Stimulated activated CD8-positive, alpha-beta memory T cell treated with anti-CD3 and anti-CD28 coated beads, Interleukin-15, amount 100 ng/mL, for 4 hours (primary cell): Measurements from ENCODE around the gene PSMC2.

ENCODE experiments used
- DNase-seq, 2 donors: peaks; one replicate each; pipeline ENCODE4 v3.0.0-alpha.2; 2020; ENCODE audit warnings: low read depth in 2 of 2

The PSMC2 gene

DNA sequence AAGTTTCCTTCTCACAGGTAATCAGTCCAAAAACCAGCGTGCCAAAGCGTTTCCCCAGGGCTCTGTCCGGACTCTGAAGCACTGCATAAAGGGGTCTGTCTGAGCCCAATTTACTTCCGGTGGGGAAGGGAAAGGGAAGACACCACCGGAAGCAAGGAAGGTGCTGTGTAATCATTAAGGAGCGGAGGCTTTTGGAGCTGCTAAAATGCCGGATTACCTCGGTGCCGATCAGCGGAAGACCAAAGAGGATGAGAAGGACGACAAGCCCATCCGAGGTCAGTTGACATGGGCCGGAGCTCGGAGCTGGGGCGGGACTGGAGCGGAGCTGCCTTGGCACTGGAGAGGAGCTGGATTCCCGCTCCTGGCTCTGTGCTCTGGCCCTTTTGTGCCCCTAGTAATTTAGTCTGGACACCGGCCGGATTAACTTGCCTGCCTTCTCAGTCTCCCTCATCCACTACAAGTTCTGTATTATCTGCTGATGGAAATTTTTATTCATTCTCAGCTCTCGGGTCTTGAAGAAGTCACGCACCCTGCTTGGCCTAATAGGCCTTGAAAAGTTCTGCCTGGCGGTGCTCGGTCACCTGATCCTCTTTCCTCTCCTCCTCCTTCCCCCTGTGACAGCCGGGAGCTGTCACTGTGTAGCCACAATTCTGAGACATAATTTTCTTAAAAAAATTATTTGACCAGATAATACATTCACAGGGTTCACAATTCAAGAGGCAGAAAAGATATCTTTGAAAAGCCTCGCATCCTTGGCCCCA is at the start of gene PSMC2:
Gene PSMC2, plus strand, starts transcription at position 137 of the 761 bp plus-strand sequence. Its CDS starts 69 bp downstream, at position 206.
- DNase-seq, result peak; percentile 57 to 69

DNA sequence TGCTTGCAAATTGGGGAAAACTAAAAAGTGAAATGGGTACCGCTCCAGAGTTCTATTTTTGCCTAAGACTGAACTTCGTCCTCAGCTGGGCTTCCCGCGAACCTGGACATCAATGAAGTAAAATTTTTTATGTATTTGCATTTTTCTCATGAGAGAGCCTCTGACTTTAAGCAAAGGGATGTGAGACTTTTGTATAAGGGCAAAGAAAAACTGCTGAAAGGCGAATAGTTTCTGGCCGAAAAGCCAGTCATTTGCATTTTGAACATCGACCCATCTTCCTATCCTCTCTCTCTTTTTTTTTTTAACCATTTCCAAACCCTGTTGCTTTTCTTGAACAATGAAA is 49.6 kb upstream of the PSMC2 start:
- no peak for DNase-seq

DNA sequence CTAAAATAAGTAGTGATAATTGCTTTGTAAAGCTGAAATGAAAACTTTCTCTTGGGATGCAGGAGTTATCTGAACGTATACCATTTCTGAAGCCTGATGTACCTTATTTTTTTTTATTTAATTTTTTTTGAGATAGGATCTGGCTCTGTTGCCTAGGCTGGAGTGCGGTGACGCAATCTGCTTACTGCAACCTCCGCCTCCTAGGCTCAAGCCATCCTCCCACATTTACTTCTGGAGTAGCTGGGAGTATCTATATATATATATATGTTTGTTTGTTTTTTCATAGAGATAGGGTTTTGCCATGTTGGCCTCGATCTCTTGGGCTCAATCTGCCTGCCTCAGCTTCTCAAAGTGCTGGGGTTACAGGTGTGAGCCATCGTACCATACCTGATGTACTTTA is 47.8 kb upstream of the PSMC2 start:
- DNase-seq, result no peak

DNA sequence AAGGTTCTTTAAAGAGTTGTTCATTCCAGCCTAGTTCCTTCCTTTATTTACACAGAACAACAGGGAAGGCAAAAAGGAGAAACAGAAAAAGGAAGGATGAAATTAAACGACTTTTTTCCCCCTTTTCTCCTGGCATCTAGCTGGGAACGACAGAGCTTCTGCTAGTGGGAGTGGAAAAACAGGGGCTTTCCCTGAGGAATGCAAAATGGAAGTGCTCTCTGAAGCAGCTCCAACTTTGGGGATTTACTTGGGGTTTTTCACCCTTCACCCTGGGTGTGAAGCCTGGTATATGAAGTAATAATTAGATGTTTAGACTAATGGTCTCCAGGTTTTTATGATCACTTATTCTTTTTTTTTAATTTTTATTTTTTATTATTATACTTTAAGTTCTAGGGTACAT is 46.0 kb upstream of the PSMC2 start:
- DNase-seq, result no peak

DNA sequence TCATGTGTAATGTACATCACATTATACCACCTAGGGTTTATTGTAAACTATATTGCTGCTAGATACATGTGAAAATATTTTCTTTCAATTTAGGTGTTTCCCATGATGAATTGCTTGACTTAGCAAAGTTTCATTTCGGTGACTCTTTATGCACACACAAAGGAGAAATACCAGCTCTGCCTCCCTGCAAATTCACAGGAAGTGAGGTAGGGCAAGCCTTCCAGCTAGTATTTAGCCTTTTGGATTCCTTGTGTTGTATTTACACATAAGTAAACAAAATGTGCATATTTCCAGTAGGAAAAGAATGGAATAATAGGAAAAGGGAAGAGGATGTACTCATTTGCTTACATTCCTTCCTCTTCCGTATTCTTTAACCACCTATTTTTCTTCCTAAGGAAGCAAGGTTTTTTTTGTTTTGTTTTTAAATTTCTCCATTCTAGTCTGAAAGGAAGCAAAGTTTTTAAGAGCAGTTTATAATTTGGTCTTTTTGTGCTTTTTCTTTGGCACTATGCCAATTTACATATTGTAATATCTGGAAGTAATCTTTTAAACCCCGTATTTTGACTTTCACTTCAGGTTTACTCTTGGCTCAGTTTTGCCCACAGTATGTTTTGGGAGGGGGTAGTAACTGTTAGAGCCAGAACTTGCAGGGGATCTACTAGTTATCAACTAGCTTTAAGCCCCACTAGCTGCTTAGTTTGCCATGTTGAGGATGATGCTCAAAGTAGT is 39.8 kb upstream of the PSMC2 start:
- no peak for DNase-seq

DNA sequence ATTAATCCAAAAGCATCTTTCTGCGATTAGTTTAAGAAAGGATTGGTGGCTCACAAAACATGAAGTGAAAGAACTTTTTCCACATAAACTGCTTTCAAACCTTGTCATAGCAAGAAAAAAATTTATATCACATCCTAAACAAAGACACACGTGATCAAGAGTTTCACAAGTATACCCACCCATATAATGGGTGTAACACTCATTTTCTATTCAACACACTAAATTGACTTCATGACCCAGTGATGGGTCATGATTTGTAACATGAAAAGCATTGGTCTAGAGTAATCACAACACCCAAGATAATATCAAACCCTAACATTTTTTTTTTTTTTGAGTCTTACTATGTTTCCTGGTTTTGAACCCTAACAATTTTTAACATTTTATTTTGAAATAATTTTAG is 32.6 kb upstream of the PSMC2 start:
- DNase-seq, result no peak

DNA sequence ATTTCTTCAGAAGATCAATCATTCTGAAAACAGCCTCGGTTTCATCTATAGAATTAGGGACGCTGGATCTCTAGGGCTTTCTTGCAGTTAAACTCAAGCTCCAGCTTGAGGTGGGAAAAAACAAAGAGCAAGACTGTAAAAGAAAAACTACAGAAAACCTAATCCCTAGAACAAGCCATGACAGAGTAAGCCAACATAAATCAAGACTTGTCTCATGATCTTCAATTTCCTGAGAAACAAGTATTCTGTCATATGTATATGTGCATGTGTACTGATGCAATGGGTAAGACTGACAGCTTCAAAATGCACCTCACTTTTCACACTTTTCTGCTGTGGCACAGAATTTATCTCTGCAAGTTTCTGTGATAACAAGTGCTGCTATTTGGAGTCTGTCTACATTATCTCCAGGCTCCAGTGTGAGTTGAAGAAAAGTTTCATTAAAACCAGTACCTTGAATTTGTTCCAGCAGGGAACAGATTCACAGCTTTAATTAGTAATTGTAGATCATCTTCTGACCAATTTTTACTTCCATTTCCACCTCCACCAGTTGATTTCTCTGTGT is 31.0 kb upstream of the PSMC2 start:
- no peak for DNase-seq

DNA sequence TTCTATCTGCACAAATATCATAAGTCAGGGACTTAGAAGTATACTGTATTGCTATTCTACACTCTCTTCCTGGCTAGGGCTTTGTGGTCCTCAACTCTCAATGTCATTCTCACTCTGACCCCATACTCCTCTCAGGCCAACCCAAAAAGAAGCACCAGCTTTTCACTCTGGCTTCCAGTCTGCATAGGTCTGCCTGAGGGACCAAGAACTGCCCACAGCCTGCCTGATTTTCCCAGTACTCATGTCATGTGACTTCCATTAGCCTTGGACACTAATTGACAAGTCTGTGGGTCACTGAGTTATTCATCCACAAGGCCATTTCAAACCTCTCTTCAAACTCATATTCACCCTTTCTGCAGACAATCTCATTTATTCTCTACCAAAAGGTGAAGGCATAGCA is 30.4 kb upstream of the PSMC2 start:
- no peak for DNase-seq

DNA sequence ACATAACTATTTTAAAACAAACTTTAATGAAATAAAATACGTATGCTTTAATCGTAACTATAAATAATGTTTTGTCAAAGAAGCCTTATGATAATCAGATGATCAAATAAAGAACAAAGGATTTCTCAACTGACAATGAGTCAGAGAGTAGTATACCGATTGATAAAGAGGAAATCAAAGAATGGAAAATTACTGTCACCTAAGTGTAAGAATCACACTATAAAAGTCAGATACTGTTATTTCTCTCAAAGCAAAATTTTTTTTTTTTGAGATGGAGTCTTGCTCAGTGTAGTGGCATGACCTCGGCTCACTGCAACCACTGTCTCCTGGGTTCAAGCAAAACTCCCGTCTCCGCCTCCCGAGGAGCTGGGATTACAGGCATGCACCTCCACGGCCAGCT is 21.7 kb upstream of the PSMC2 start:
- DNase-seq, result no peak

DNA sequence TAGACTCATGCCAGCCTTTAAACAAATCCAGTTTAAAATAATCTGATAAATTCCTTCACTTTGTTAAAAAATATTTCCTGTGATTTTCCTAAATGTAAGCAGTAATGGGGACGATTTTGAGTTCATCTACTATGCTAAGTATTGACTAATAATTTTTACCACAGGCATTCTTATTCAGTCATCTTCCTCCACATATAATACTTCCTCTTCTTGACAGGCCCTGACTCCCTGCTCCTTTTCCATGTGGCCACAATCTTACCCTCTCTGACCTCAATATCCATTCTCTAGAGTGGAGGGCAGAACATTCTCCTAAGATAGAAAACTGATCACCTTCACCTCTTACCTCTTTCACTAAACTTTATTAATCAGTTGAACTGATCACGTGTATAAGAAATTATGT is 10.7 kb upstream of the PSMC2 start:
- DNase-seq, result no peak

DNA sequence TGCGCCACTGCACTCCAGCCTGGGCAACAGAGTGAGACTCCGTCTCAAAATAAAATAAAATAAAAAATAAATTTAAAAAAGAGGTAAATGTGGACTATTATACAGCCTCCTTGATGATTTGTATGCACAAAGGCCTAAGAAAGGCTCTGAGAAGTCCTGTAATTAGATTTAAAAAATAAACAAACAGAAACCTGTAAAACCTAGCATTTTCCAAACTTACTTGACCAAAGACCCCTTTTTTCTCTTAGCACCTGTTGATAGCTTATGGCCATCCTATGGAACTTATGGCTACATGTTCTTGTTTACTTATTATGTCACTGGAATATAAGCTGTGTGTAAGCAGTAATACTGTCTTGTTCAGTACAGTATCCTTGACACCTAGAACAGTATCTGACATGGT is 8.6 kb upstream of the PSMC2 start:
- no peak for DNase-seq

DNA sequence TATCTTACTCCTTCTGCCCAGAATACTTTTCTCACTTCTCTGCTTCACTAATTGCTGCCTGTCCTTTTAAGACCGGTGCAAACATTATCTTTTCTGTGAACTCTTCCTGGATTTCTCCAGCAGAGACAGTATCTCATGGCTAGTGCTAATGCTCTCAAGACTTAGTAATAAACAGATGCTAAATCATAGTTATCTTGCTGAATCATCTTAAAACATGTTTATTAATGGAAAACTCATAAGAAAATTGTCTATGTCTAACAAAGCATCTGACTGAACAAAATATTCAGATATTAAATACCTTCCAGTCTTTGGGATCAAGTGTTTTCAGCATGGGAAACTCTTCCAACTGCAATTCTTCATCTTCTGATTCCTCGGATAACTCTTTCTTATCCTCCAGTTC is 6.0 kb upstream of the PSMC2 start:
- DNase-seq, result no peak

DNA sequence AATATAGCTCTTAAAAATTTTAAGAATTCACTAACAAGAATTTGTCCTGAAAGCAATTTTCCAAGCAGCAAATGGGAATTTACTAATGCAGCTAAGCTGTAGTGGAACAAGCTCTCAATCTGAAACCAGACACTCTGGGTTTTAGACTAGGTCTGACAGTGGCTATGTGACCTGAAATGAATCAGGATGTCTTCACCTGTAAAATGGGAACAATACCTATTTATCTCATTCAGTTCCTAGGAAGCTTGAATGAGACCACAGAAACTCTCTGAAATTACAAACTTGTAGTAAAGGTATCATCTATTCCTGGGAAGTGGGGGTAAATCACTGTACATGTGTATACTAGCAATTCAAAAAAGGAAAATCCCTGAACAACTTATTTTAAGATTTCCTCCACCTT is 4.1 kb upstream of the PSMC2 start:
- DNase-seq, result no peak

DNA sequence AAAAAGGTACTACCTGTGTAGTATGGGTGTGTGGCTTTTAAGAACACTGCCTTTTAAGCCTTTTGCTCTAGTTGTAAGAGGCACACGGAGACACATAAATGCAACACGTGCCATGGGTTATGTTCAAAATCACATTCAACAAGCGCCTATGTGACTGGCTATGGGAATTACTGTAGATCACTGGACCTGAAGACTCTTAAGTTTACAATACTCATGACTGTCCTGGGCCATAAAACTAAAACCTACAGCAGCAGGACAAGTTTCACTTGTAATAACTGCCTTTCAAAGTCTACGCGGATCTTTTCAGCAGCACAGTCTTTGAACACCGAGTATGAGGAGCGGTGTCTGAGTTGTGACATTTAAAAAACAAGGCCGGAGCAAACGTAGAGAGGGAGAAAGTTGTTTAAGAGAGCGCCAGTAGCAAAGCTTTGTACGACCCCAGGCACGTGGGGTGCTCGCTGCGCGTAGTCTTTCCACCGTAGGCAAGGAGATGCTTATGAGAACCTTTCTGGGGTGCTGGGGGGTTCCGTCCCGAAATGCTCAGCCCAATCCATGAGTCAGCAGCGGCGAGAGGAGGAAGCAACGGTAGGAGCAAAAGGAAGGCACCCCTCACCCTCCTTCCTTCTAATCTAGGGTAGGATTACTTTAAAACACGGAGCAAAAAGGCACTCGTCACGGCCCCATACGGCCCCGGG is 3.5 kb upstream of the PSMC2 start:
- peak; percentile 20 to 24 for DNase-seq

DNA sequence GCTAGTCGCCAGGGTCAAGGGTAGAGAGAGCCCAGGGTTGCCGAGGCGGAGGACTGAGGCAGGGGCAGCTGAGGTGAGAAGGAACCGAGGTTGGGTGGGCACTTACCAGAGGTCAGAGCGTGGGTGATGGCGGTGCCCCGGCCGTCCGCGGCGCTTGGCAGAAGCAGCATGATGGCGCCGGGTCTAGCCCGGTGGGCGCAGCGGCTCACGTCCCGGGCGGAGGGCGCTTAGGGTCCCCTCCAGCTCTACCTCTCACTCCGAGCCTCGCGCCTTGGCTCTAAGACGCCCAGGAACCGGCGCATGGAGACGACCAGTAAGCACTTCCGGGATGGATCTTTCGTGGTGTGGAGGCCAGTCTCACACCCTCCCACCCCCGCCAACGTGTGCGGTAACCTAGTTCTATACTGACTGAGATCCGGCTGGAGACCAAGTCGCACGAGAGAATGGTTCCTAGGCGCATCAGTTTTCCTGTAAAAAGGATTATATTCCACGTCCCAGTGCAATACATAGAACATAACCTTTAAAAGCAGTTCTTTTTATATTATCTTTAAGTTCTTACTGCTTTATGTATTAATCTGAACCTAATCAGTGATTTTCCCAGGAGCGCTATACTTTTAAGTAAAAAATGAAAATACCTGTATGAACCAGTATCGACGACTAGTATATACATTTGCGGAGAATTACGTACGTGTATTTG is 2.8 kb upstream of the PSMC2 start, which contains the start of gene DNAJC2:
Gene DNAJC2, minus strand, starts transcription at position 315 of the 697 bp plus-strand sequence. Its CDS starts 145 bp downstream, at position 170.
- peak; percentile 70 to 80 for DNase-seq

DNA sequence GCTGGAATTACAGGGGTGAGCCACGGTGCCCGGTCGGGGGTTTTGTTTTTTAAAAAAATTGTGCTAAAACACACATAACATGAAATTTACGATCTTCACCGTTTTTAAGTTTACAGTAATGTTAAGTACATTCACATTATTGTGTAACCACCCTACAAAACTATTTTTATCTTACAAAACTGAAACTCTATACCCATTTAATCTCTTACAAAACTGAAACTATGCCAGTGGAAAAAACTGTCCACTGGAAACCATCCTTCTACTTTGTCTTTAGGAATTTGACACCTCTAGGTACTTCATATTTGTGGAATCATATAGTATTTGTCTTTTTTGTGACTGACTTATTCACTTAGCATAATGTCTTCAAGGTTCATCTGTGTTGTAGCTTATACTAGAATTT is 1.0 kb upstream of the PSMC2 start:
- DNase-seq, result no peak

DNA sequence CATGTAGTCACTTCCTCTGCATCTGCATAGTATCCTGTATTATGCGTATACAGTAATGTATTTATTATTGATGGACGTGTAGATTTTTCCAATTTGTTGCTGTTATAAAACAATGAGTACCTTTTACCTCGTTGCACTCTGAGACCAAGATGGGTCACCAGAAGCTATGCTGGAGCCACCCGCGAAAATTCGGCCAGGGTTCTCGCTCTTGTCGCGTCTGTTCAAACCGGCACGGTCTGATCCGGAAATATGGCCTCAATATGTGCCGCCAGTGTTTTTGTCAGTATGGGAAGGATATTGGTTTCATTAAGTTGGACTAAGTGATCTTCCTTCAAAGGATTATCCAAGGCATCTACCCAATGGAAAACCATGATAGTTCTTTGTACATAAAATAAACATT is 1.0 kb downstream of the PSMC2 start:
- no peak for DNase-seq

DNA sequence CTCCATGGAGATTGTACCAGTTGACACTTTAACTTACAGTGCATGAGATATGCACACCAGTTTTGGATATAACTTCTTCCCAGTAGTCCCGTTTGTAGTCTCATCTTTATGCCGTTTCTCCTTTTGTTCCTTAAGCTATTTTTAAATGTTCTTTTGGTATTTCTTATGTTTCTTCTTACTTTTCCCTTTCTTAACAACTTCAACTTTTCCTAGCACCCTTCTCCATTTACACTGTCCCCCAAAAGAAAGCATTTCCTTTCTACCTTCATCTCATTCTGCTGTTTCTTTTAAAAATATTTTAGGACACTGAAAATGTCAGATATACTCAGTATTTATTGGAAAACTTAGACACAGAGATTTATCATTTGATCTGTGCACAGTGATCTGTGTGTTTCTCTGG is 1.5 kb downstream of the PSMC2 start:
- DNase-seq, result no peak

DNA sequence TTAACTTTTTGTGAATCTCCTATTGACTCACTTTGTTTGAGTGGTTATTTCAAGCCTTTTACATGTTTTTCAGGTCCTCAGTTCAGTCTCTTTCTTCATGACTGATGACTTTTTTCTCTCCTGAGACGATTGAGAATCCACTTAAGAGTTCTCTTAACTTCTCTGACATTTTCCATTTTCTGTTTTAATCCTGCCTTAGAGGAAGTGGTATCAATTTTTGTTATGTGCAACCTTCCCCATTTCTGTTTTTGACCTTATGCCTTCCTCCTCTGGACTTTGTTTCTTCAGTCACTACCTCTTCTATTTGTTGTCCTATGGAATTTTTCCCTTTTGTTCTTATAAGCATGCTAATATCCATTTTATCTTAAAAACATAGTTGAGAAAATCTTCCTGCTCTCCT is 2.4 kb downstream of the PSMC2 start:
- no peak for DNase-seq

DNA sequence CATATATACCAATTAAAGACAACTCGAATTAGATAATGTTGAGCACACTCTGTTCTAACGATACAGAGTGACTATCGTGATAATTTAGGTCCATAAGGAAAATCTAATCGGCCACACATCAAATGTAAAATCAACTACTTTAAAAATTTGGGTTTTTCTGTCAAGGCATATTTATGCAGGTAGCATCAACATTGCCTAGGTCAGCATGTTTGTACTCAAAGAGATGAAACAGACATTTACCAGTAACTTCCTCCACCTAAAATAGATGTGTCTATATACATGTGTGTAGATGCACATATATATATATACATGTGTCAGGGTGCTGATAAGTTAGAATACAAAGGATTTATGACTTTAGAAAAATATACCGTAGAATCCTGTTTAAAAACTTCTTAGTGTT is 22.0 kb downstream of the PSMC2 start:
- DNase-seq, result no peak

DNA sequence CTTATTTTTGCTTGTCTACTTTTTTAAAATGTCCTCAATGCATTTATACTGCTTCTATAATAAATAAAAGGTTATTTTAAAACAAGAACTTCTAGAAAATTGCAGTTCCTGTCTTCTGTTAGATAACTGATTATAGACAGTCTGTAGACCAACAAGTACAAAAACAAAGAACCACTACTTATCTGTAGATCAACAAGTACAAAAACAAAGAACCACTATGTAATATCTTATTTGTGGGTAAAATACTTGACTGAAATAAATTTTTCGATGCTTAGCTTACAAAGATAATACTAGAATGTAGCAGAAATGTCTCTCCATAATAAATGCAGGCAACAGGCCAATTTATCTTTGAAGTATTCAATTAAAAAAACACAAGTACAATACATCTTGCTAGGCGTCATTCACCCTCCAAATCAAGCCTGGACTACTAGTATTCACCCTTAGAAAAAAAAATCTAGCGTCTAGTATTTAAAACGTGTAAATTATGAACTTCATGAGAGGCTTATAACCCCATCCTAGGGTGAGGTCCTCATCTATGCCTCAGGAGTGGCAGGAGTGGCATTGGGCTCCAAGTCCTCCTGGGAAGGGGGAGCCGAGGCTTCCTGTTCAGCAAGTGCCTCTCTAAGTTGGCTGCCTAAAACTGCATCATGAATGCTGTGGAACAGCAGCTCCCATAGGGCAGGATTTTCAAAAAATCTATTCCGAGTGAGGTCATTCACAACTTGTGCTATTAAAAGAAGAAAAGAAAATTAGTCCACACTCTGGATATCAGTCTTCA is 26.6 kb downstream of the PSMC2 start:
- DNase-seq, result no peak
